ENCODE results near the gene JRKL. TPM values are rescaled to one million over a fixed set of nuclear protein-coding genes. Genes with fewer than 3 reads are reported as not detected.

The JRKL gene
- total RNA-seq, 1 experiment from 2014 or later: 6.7 TPM

DNA sequence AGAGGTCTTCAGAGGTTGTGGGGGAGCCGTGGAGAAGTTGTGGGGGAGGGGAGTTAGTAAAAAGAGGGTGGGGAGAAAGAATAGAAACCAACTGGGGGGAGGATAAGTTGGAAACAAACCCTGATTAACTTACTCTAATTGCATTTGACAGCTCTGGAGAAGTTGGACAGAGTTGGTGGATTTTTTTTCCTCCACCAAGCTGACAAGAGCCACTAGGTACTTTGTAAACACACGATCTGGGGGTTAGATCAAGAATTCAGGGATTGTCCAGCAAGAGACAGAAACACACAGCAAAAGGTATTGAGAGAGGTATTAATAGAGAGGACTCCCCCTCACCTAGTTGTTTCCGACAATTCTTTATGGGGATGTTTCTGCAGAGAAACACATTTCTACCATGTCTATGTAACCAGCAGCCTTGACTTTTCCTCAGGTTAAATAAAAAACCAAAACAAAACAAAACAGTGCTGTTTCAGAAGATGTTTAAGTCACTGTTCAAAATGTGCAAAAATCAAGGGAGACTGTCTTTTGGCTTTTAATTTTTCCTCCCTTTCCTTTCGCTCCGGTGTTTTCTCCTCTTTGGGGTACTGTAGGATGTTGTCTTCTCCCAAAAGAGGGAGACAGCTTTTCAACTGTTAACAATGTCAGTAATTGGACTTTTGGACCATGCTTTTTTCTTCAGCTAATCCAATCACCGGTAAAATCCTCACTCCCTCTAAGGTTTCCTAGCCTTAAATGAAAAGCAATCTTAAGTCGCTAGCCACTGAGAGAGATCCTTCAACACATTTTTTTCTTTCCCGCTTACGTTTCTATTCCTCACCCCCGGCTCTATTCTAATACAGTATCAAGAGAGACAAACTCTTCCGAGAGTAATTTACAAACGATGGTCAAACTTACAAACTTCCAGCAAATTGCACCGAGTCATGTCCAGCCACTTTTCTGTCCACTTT, 47.5 kb upstream of the JRKL start:
- no peaks in the 10 kb centered on the region for H3K79me2 ChIP-seq (ENCODE audit: insufficient read depth, low read length)
- no peaks in the 10 kb centered on the region for H3K9me2 ChIP-seq (ENCODE audit: insufficient read depth)
- TF ChIP-seq FOSL1 (IDR thresholded peaks at IDR 0.05; ENCODE audit: low read depth) (no peak), CBX3 (IDR thresholded peaks at IDR 0.05; ENCODE audit: low read depth) (no peak), JUND (IDR thresholded peaks at IDR 0.05) (no peak), ZNF274 (IDR thresholded peaks at IDR 0.05; ENCODE audit: low read depth, low read length) (no peak), RAD21 (IDR thresholded peaks at IDR 0.05; ENCODE audit: low read depth) (no peak), POLR2A (IDR thresholded peaks at IDR 0.05; ENCODE audit: borderline replicate concordance, extremely low read depth, insufficient read depth, insufficient read length) (no peak), SP1 (IDR thresholded peaks at IDR 0.05; ENCODE audit: low read depth) (no peak)
- H3K4me1 ChIP-seq (ENCODE audit: control insufficient read depth in 1 of 2, insufficient read depth in 2 of 2, low read length in 2 of 2): peaks cover 4 to 20% of the 10 kb centered on the region in 2 experiments; a peak in 3 of 4 replicates
- ATAC-seq (0 out of 2 replicates have a peak, but pooled peaks have one; percentile 1), DNase-seq (ENCODE audit: low read depth, low spot score) (no peak)
- H3K27ac ChIP-seq (ENCODE audit: low read depth, low read length): no peak overlapping the region
- H4K20me1 ChIP-seq (ENCODE audit: insufficient read depth): no peaks in the 10 kb centered on the region
- H3K4me2 ChIP-seq (ENCODE audit: low read length): peak overlapping the region; percentile 90
- peak overlapping the region; percentile 59 to 69 for H3K4me3 ChIP-seq (replicated peaks in 1 of 2; ENCODE audit: low read depth in 1 of 2, low read length in 2 of 2)
- POLR2A ChIA-PET: interaction anchor here (0.6 to 2.1 kb wide), 12 partner anchors 13 to 493 kb away, joined by 3 to 4 read pairs (median 4); partner anchors contain the start of genes CCDC82 and JRKL
- intact Hi-C loops (cut with micrococcal nuclease): loop anchor here (5.0 kb wide), 1 partner anchor 100 kb away; no protein-coding TSS in a partner anchor
- H3K9ac ChIP-seq (ENCODE audit: low read length): peak overlapping the region; percentile 59
- BruUV-seq (replicated peaks): TSS peak; percentile 74
- H3K9me3 ChIP-seq (ENCODE audit: control insufficient read depth in 1 of 2, insufficient read depth in 1 of 2, low read depth in 1 of 2, low read length in 2 of 2): no peaks in the 10 kb centered on the region
- no peaks in the 10 kb centered on the region for H3K27me3 ChIP-seq (ENCODE audit: insufficient read depth, low read length)
- no peaks in the 10 kb centered on the region for H3K36me3 ChIP-seq (ENCODE audit: control insufficient read depth in 1 of 2, insufficient read depth in 2 of 2, low read length in 2 of 2)
- RAD21 ChIA-PET (ENCODE audit: low non-redundant PET in 1 of 2, low total read pairs in 2 of 2, uncharacterized antibody in 2 of 2, unreplicated experiment in 2 of 2): interaction anchor here (0.5 to 1.7 kb wide), 15 partner anchors 10 to 506 kb away, joined by 3 to 10 read pairs (median 4); partner anchors contain the start of genes CCDC82 (in 1 of the 2) and JRKL (in 1 of the 2)
- peak overlapping the region; percentile 79 for H2AFZ ChIP-seq (ENCODE audit: low read depth, low read length, poor library complexity, severe bottlenecking)
- CTCF ChIA-PET: interaction anchor here (0.6 to 4.0 kb wide), 49 partner anchors 8 to 1188 kb away, joined by 3 to 65 read pairs (median 4); partner anchors contain the start of genes CCDC82 and JRKL
